AG09309 (cell line): ENCODE measurements around the gene MAML2.

Source experiments
- DNase-seq: peaks from one replicate; pipeline ENCODE4 v3.0.0-alpha.2; 2010; ENCODE audit warnings: low read depth
- H3K4me3 ChIP-seq: 2 replicates; pipeline ENCODE4 v1.5.1; 2011; ENCODE audit warnings: mild to moderate bottlenecking, low read depth, low read length, moderate library complexity; ENCODE audit not compliant: control insufficient read depth
- TF ChIP-seq, protein P1 (sequence below): IDR thresholded peaks from 2 replicates; pipeline ENCODE4 v1.5.1; 2011; ENCODE audit warnings: mild to moderate bottlenecking, low read depth, low read length, inconsistent platforms; ENCODE audit not compliant: insufficient read depth, control insufficient read depth; ENCODE audit errors: missing control alignments

Gene MAML2

DNA sequence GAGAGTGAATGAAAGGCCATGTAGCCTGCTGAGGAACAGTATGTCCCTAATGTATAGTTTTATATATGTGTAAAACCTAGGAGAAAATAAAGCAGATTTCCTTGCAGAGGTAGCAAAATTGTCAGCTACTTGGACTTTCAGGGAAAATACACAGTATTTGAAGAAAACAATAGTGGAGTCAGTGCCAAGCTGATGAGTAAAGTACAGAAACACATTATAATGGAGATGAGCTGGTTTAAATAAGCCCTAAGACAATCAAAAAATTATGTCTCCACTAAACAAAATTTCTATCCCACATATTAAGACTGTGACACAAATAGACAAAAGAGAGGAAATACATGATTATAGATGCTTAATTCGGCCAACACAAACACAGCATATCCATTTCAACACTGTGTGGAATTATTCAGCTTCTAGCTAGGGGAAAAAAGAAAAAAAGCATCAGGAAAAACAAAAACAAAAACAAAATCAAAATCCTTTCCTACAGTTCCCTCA lies 75.9 kb downstream of the MAML2 start:
- TF ChIP-seq, protein P1, sequence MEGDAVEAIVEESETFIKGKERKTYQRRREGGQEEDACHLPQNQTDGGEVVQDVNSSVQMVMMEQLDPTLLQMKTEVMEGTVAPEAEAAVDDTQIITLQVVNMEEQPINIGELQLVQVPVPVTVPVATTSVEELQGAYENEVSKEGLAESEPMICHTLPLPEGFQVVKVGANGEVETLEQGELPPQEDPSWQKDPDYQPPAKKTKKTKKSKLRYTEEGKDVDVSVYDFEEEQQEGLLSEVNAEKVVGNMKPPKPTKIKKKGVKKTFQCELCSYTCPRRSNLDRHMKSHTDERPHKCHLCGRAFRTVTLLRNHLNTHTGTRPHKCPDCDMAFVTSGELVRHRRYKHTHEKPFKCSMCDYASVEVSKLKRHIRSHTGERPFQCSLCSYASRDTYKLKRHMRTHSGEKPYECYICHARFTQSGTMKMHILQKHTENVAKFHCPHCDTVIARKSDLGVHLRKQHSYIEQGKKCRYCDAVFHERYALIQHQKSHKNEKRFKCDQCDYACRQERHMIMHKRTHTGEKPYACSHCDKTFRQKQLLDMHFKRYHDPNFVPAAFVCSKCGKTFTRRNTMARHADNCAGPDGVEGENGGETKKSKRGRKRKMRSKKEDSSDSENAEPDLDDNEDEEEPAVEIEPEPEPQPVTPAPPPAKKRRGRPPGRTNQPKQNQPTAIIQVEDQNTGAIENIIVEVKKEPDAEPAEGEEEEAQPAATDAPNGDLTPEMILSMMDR = no peak
- no peak overlapping the region for H3K4me3 ChIP-seq
- no peak for DNase-seq

DNA sequence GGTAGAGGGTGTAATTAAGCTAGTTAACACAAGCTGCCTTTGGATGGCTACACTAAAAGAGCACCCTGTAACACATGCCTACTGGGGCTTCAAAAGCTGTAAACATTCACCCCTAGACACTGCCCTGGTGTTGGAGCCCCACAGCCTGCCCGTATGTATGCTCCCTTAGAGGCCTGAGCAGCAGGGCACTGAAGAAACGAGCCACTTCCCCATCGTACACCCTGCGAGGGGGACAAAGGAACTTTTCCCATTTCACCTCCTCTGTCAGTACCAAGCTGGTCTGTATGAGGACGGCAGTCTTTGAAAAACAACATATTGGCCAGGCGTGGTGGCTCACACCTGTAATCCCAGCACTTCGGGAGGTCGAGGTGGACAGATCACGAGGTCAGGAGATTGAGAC lies 77.0 kb downstream of the MAML2 start:
- no peak for DNase-seq
- TF ChIP-seq, protein P1 = no peak
- no peak overlapping the region for H3K4me3 ChIP-seq

DNA sequence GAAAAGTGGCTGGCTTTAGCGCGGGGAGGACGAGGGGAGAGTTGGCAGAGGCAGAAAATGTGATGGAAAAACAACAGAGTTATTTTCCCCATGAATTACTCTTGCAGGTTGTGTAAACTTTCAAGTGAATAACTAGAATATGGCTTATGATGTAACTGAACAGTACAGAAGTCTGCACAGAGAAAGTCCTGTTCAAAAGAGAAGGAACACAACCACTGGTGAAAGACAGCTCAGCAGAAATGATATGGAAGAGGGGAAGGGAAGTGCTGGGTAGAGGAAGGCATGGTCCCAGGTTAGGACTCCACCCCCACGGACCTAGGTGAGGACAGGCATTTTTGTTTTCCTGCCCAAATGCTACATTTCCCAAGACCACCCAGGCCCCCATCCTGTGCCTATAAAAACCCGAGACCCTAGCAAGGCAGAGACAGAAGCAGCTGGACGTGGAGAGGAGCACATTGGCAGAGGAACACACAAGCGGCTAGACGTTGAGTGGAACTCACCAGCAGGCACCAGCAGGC lies 77.7 kb downstream of the MAML2 start:
- DNase-seq = no peak
- no peak overlapping the region for H3K4me3 ChIP-seq
- TF ChIP-seq, protein P1 = no peak

DNA sequence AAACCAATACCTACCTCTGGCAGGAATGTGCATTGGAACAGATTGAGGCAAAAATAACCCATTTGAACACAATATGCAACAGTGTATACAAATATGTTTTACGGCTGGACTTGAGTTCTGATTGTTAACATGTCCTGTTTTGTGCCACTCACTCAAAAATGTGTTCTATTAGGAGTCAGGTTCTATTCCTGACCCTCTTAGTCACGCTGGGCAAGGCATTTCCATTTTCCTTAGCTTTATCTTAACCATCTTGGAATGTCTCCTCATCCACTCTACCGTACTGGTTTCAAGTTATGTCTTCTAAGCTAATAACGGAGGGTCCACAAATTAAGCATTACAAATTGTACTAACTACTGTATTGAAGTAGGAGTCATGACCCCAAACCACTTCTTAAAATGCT lies 78.6 kb downstream of the MAML2 start:
- TF ChIP-seq, protein P1 = no peak
- no peak overlapping the region for H3K4me3 ChIP-seq

DNA sequence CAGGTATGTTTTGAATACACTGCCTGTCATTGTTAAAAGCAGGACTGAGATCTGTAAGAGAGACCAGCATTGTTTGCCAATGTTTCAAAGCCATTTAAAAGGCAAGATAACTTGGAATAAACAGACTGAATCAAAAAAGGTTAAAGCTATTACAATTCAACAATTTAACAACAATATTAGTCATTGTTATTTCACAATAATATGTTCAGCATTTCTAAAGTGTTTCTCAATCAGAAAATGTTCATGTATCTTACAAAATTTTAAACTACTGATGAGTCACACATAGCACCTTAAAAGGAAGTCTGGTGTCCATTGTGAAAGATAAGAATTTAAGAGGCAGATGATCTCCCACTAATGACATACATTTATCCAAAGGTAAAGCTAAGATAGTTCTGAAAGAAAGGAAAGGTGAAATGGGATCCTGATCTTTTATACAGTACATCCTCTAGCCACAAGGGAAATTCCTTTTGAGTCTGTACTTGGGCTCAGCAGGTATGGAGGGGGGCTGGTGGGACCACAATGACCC lies 79.7 kb downstream of the MAML2 start:
- no peak overlapping the region for H3K4me3 ChIP-seq
- DNase-seq = peak; percentile 79
- TF ChIP-seq, protein P1 = no peak

More for the DNA sequence above, 78.6 kb downstream of the MAML2 start:
- no peak for DNase-seq

DNA sequence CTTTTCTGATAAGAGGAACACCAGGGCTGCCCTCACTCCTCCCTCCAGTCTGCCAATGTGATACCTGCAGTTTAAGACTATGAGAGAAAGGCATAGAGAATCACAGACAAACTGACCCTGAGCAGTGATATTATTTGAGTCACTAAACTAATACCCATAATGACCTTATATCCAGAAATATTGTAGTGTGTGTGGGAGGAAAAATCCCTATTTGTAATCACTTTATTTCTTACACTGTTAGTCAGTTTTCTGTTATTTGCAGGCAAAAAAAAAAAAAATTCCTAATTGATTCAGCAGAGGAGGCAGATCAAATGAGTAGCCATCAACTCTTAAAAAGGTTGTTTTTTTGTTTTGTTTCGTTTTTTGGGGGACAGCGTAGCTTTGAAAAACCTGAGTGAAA lies 82.5 kb downstream of the MAML2 start:
- TF ChIP-seq, protein P1 = no peak

More for the DNA sequence above, 82.5 kb downstream of the MAML2 start:
- no peak for DNase-seq
- no peak overlapping the region for H3K4me3 ChIP-seq
